ENCODE data around the gene NOX5.

Gene NOX5

DNA sequence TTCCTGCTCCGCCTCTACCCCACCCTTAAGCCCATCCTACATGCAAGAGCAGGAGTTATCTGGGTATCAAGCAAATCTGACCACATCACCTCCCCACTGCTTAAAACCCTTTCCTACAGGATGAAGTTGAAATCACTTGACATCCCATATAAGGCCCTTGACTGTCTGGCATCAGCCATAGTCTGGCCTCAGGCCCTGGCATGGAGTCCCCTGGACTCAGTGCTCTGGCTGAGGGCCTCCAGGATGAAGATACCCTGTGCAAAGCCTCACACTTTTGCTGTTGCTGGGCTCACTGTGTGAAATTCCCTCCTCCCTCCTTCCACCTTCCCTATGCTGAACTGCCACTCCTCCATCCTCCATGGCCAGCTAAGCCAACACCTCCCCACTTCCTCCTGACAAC lies 80.8 kb downstream of the NOX5 start:
- H3K4me3 ChIP-seq (ENCODE audit: low read depth, low read length) = no peak overlapping the region
- TF ChIP-seq, protein P1, sequence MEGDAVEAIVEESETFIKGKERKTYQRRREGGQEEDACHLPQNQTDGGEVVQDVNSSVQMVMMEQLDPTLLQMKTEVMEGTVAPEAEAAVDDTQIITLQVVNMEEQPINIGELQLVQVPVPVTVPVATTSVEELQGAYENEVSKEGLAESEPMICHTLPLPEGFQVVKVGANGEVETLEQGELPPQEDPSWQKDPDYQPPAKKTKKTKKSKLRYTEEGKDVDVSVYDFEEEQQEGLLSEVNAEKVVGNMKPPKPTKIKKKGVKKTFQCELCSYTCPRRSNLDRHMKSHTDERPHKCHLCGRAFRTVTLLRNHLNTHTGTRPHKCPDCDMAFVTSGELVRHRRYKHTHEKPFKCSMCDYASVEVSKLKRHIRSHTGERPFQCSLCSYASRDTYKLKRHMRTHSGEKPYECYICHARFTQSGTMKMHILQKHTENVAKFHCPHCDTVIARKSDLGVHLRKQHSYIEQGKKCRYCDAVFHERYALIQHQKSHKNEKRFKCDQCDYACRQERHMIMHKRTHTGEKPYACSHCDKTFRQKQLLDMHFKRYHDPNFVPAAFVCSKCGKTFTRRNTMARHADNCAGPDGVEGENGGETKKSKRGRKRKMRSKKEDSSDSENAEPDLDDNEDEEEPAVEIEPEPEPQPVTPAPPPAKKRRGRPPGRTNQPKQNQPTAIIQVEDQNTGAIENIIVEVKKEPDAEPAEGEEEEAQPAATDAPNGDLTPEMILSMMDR (IDR thresholded peaks at IDR 0.05; ENCODE audit: low read depth, low read length) = no peak
- in situ Hi-C loops (cut with HindIII; ENCODE audit: low sequenced_read_pairs) = no loop called here
- no peak for DNase-seq (ENCODE audit: low read depth, low spot score)

DNA sequence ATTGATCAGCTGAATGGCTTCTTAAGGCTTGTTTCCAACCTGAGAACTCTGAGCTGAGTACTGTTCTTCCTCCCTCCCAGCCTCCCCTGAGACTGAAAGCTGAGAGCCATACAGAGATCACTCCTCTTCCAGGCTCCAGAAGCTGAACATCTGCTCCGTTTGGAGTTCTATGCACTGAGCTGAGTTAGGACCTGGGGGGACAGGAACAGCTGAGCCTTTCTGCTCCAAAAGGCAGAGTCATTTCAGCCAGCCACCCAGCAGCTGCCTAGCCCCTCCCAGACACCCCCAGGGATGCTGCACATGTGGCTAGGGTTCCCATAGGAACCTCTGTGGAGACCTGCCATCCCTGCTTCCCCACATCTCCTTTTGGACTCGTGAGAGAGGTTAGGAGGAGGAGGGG lies 81.7 kb downstream of the NOX5 start:
- H3K4me3 ChIP-seq (ENCODE audit: low read depth, low read length) = no peak overlapping the region
- in situ Hi-C loops (cut with HindIII; ENCODE audit: low sequenced_read_pairs) = no loop called here
- TF ChIP-seq, protein P1 (IDR thresholded peaks at IDR 0.05; ENCODE audit: low read depth, low read length) = no peak
- DNase-seq (ENCODE audit: low read depth, low spot score) = no peak

- H3K4me3 ChIP-seq (ENCODE audit: low read depth, low read length) = no peak overlapping the region
- no peak for DNase-seq (ENCODE audit: low read depth, low spot score)
- TF ChIP-seq, protein P1 (IDR thresholded peaks at IDR 0.05; ENCODE audit: low read depth, low read length) = no peak
- in situ Hi-C loops (cut with HindIII; ENCODE audit: low sequenced_read_pairs) = no loop called here
Measured at GRCh38 chr15:69096626-69097025, 82.1 kb downstream of the NOX5 start.

- DNase-seq (ENCODE audit: low read depth, low spot score) = no peak
- in situ Hi-C loops (cut with HindIII; ENCODE audit: low sequenced_read_pairs) = no loop called here
- H3K4me3 ChIP-seq (ENCODE audit: low read depth, low read length) = no peak overlapping the region
- TF ChIP-seq, protein P1 (IDR thresholded peaks at IDR 0.05; ENCODE audit: low read depth, low read length) = no peak
Measured at GRCh38 chr15:69098771-69099170, 84.3 kb downstream of the NOX5 start.

DNA sequence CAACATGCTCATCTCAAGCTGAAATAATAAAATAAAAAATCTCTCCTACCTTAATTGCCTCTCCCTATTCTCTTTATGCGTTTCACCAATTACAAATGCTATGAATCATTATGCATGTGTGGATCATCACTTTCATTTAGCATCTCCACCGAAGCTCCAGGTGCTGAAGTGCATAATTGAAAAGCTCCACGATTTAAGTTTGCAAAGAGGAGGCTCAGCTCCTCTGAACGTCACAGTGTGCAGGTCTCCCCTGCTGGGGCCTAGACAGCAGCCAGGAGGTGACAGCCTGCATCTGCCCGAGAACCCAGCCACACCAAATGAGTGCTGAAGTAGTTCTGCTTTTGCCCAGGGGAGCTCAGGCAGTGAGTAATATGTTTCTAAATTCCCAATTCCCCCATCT lies 85.4 kb downstream of the NOX5 start:
- in situ Hi-C loops (cut with HindIII; ENCODE audit: low sequenced_read_pairs) = no loop called here
- TF ChIP-seq, protein P1 (IDR thresholded peaks at IDR 0.05; ENCODE audit: low read depth, low read length) = no peak
- no peak overlapping the region for H3K4me3 ChIP-seq (ENCODE audit: low read depth, low read length)
- no peak for DNase-seq (ENCODE audit: low read depth, low spot score)

- DNase-seq (ENCODE audit: low read depth, low spot score) = no peak
- in situ Hi-C loops (cut with HindIII; ENCODE audit: low sequenced_read_pairs) = no loop called here
- TF ChIP-seq, protein P1 (IDR thresholded peaks at IDR 0.05; ENCODE audit: low read depth, low read length) = no peak
- H3K4me3 ChIP-seq (ENCODE audit: low read depth, low read length) = no peak overlapping the region
Measured at GRCh38 chr15:69100821-69101220, 86.3 kb downstream of the NOX5 start.
